K562 (cell line): ENCODE results near the gene POPDC3. TPM values are rescaled to one million over a fixed set of nuclear protein-coding genes. Genes with fewer than 3 reads are reported as not detected.

Experiments
- ATAC-seq: fragments of 200-7000 bp; cut with Tn5 transposase; 3 replicates; pipeline ENCODE4 v1.9.1; 2020; ENCODE audit warnings: moderate library complexity
- BruUV-seq: library from RNA; stranded (reverse); fragments of 400-500 nt; replicated peaks from 2 replicates; lab custom pipeline; 2021; lab: Mats Ljungman, UMichigan
- CTCF ChIA-PET: fragments of 300-600 bp; formaldehyde crosslinking; extraction: SDS; loops from one replicate; lab custom pipeline; 2021; ENCODE audit warnings: low intra/inter-chr PET ratio; lab: Yijun Ruan, JAX
- POLR2A ChIA-PET: fragments of 300-600, 350-650 bp; sonication (Branson Sonifier 250); formaldehyde crosslinking; extraction: SDS; loops from one replicate; lab custom pipeline; 2021; ENCODE audit warnings: antibody characterized with exemption, inconsistent platforms; lab: Yijun Ruan, JAX
- DNase-seq, 4 experiments: peaks; one replicate each; pipeline versions ENCODE4 v3.0.0 to v3.0.0-alpha.2; 2011 to 2018; ENCODE audit warnings: low spot score in 3 of 4, mixed read lengths in 3 of 4; ENCODE audit errors: extremely low read depth in 1 of 4
- FAIRE-seq: peaks from 2 replicates; lab custom pipeline; 2011; peaks lifted over from hg19 to GRCh38; lab: Jason Lieb, UNC
- H2AFZ ChIP-seq: 2 replicates; pipeline ENCODE4 v1.6.0; 2011; ENCODE audit warnings: low read depth, low read length, control low read depth, inconsistent platforms
- H3K27ac ChIP-seq: fragments of 200-600 bp; 3 replicates; pipeline ENCODE4 v1.8.0; 2011; ENCODE audit warnings: low read depth, mild to moderate bottlenecking, control low read depth, inconsistent platforms, low read length, moderate library complexity, mixed read lengths; ENCODE audit errors: extremely low read depth
- H3K27me3 ChIP-seq, 2 experiments: fragments of 300-600 bp in 1 of 2; 2 replicates in 1 of 2; 3 replicates in 1 of 2; pipeline versions ENCODE4 v1.6.0 to v1.8.0; 2011; ENCODE audit warnings: inconsistent platforms in 2 of 2, low read length in 2 of 2, mild to moderate bottlenecking in 1 of 2, mixed read lengths in 1 of 2, moderate library complexity in 1 of 2; ENCODE audit not compliant: control insufficient read depth in 2 of 2, insufficient read depth in 2 of 2
- H3K36me3 ChIP-seq: fragments of 300-600 bp; 3 replicates; pipeline ENCODE4 v1.8.0; 2011; ENCODE audit warnings: mild to moderate bottlenecking, low read length, inconsistent platforms; ENCODE audit not compliant: control insufficient read depth, insufficient read depth
- H3K4me1 ChIP-seq, 2 experiments: fragments of 200-600 bp in 1 of 2; replicated peaks in 1 of 2; 2 replicates in 1 of 2; 3 replicates in 1 of 2; pipeline versions ENCODE4 v1.5.1 to v1.8.0; 2011; ENCODE audit warnings: inconsistent platforms in 2 of 2, low read length in 2 of 2, mild to moderate bottlenecking in 1 of 2, mixed read lengths in 1 of 2, moderate library complexity in 1 of 2; ENCODE audit not compliant: control insufficient read depth in 2 of 2, insufficient read depth in 2 of 2
- H3K4me2 ChIP-seq: 2 replicates; pipeline ENCODE4 v1.6.1; 2011; ENCODE audit warnings: low read length, control low read depth, inconsistent platforms, mixed read lengths; ENCODE audit not compliant: insufficient read depth
- H3K4me3 ChIP-seq: fragments of 200-600 bp; sonication (generic), shearing (Covaris generic); 2 replicates; pipeline ENCODE4 v1.5.1; 2016; ENCODE audit warnings: control low read depth, inconsistent platforms
- H3K79me2 ChIP-seq: fragments of 200-600 bp; 3 replicates; pipeline ENCODE4 v1.8.0; 2011; ENCODE audit warnings: low read length, inconsistent platforms; ENCODE audit not compliant: control insufficient read depth, insufficient read depth
- H3K9ac ChIP-seq, 2 experiments: 2 replicates each; pipeline versions ENCODE4 v1.6.0 to v1.6.1; 2011; ENCODE audit warnings: low read depth in 2 of 2, low read length in 2 of 2, control low read depth in 1 of 2, inconsistent platforms in 1 of 2, mild to moderate bottlenecking in 1 of 2, mixed read lengths in 1 of 2; ENCODE audit not compliant: insufficient read depth in 1 of 2
- H3K9me1 ChIP-seq: one replicate; pipeline ENCODE4 v1.6.0; 2011; ENCODE audit warnings: inconsistent platforms, mild to moderate bottlenecking, low read length, moderate library complexity; ENCODE audit not compliant: control insufficient read depth, insufficient read depth
- H3K9me3 ChIP-seq: replicated peaks from 2 replicates; pipeline ENCODE4 v1.5.1; 2011; ENCODE audit warnings: low read depth, low read length, inconsistent platforms; ENCODE audit not compliant: control insufficient read depth, insufficient read depth
- H4K20me1 ChIP-seq: replicated peaks from 2 replicates; pipeline ENCODE4 v1.6.1; 2011; ENCODE audit warnings: low read length, inconsistent platforms, mixed read lengths; ENCODE audit not compliant: control insufficient read depth, insufficient read depth
- ARID1B ChIP-seq: fragments of 450-650 bp; IDR thresholded peaks from 2 replicates; pipeline ENCODE4 v1.6.1; 2016; ENCODE audit warnings: antibody characterized with exemption, mild to moderate bottlenecking, inconsistent platforms
- CHD2 ChIP-seq: IDR thresholded peaks from 2 replicates; pipeline ENCODE4 v1.6.1; 2011; ENCODE audit warnings: low read depth, low read length
- HIVEP1 ChIP-seq: fragments of 250-450 bp; sonication (Bioruptor Pico); IDR thresholded peaks from 2 replicates; pipeline ENCODE4 v1.4.0; 2020; ENCODE audit warnings: mild to moderate bottlenecking
- LARP7 ChIP-seq: fragments of 450-650 bp; IDR thresholded peaks from 2 replicates; pipeline ENCODE4 v1.6.1; 2016
- RAD21 ChIP-seq, 2 experiments: fragments of 250-450 bp in 1 of 2; fragments of 450-650 bp in 1 of 2; sonication (Bioruptor Pico) in 1 of 2; formaldehyde crosslinking in 1 of 2; IDR thresholded peaks in 1 of 2; conservative IDR thresholded peaks in 1 of 2; 2 replicates each; pipeline versions ENCODE4 v1.4.0 to v1.8.0; 2020 to 2022; ENCODE audit warnings: mild to moderate bottlenecking in 2 of 2, moderate library complexity in 1 of 2
- SRSF1 ChIP-seq: fragments of 200-400 bp; formaldehyde crosslinking; IDR thresholded peaks from 2 replicates; pipeline ENCODE4 v1.6.1; 2017; ENCODE audit warnings: mild to moderate bottlenecking, low read depth, low read length, moderate library complexity
- STAT5A ChIP-seq: IDR thresholded peaks from 2 replicates; pipeline ENCODE4 v1.6.1; 2012; ENCODE audit warnings: low read length, inconsistent platforms, borderline replicate concordance
- TARDBP ChIP-seq: fragments of 450-650 bp; IDR thresholded peaks from 2 replicates; pipeline ENCODE4 v1.6.1; 2016
- TCFL5 ChIP-seq: fragments of 250-450 bp; sonication (Bioruptor Pico); conservative IDR thresholded peaks from 2 replicates; pipeline ENCODE4 v1.6.1; 2021; ENCODE audit warnings: mild to moderate bottlenecking, moderate library complexity, matching md5 sums
- TFAM ChIP-seq: fragments of 250-450 bp; sonication (Bioruptor Pico); conservative IDR thresholded peaks from 2 replicates; pipeline ENCODE4 v1.5.0; 2021; ENCODE audit warnings: mild to moderate bottlenecking, moderate library complexity
- ZBTB11 ChIP-seq, 3 experiments: fragments of 200-800 bp in 1 of 3; fragments of 250-450 bp in 1 of 3; fragments of 450-650 bp in 1 of 3; sonication (Bioruptor Pico) in 1 of 3; sonication (Bioruptor generic) in 1 of 3; formaldehyde crosslinking in 1 of 3; IDR thresholded peaks; 2 replicates each; pipeline versions ENCODE4 v1.6.1 to v1.8.0; 2016 to 2022; ENCODE audit warnings: mild to moderate bottlenecking in 2 of 3, missing genetic modification characterization in 2 of 3, missing compliant biosample characterization in 1 of 3, moderate library complexity in 1 of 3
- ZBTB12 ChIP-seq: fragments of 250-450 bp; sonication (Bioruptor Pico); IDR thresholded peaks from 2 replicates; pipeline ENCODE4 v1.4.0; 2020
- ZNF253 ChIP-seq: fragments of 250-450 bp; sonication (Bioruptor Pico); conservative IDR thresholded peaks from 2 replicates; pipeline ENCODE4 v1.6.1; 2021; ENCODE audit warnings: mild to moderate bottlenecking
- WGBS: fragments of 100-300 bp; shearing (Covaris generic); methylation state at CpG from one replicate; pipeline ENCODE4 v1.1.6; 2016; ENCODE audit warnings: low coverage, mixed read lengths; ENCODE audit not compliant: insufficient coverage; ENCODE audit errors: missing lambda C conversion rate; 5-methylcytosine and 5-hydroxymethylcytosine counted together
- in situ Hi-C: fragments of 300-500 bp; cut with MboI; formaldehyde crosslinking; loops from 4 replicates; pipeline ENCODE4 v1.15.0; 2018; ENCODE audit warnings: inconsistent platforms, mixed read lengths
- intact Hi-C: fragments of 100-400 bp; cut with micrococcal nuclease; formaldehyde crosslinking; loops from 2 replicates; pipeline ENCODE4 v1.14.2; 2022
- polyA plus RNA-seq, 8 experiments: library from polyadenylated mRNA; depleted of rRNA in 4 of 8; stranded (reverse) in 5 of 8; unstranded in 3 of 8; fragments of >200 nt; fragmentation: Nextera tagmentation in 2 of 8; fragmentation: Illumina TruSeq in 1 of 8; extraction: Ambion mirVana in 2 of 8; extraction: Trizol in 1 of 8; gene quantifications; 2 replicates each; pipeline versions ENCODE4 v1.2.1 to v1.2.3, GENCODE V29; 2011 to 2014; ENCODE audit warnings: inconsistent platforms in 1 of 8, missing spikeins in 1 of 8
- total RNA-seq, 7 experiments: library from RNA; depleted of rRNA in 6 of 7; stranded (reverse); fragments of >200 nt in 6 of 7; fragmentation: Illumina TruSeq in 2 of 7; extraction: Trizol in 2 of 7; gene quantifications; 2 replicates each; pipeline versions ENCODE4 v1.2.1 to v1.2.3, GENCODE V29; 2011 to 2021; ENCODE audit warnings: low replicate concordance in 1 of 7

The POPDC3 gene
- total and polyA plus RNA-seq, 9 of the 15 experiments (the other 6 are each of a cell fraction or from before 2014, with no cell fraction given) = 4.0 to 11.8 (median 5.4) TPM

GRCh38 chr6:105113422-105113821 lies 66.4 kb downstream of the POPDC3 start:
- TF ChIP-seq HIVEP1 (CRISPR knock-in tag) = no peak
- TF ChIP-seq TARDBP = no peak
- no peak for TF ChIP-seq CHD2
- no peak for TF ChIP-seq SRSF1
- no peak for TF ChIP-seq ZNF253 (CRISPR knock-in tag)
- no peak for TF ChIP-seq TFAM
- no peak for TF ChIP-seq STAT5A
- TF ChIP-seq LARP7 = no peak
- TF ChIP-seq ARID1B = no peak
- TF ChIP-seq ZBTB11 (CRISPR knock-in tag; IDR thresholded peaks at IDR 0.05) = no peak
- no peak for TF ChIP-seq RAD21 (CRISPR knock-in tag; conservative IDR thresholded peaks at IDR 0.05 in 1 of 2, IDR thresholded peaks at IDR 0.05 in 1 of 2)
- TF ChIP-seq ZBTB12 (CRISPR knock-in tag) = no peak
- TF ChIP-seq TCFL5 = no peak
- TF ChIP-seq, all 486 proteins: peak for 0
- no peaks in the 10 kb centered on the region for H4K20me1 ChIP-seq
- CTCF ChIA-PET = no interaction called here
- intact Hi-C loops = loop anchor here (10.0 kb wide), 2 partner anchors 151 to 1721 kb away; no protein-coding TSS in a partner anchor
- WGBS = 21% methylated on average over 6 of the region's 6 CpGs
- no peak for FAIRE-seq
- POLR2A ChIA-PET = interaction anchor here (0.6 kb wide), 1 partner anchor 360 kb away, joined by 3 read pairs; no protein-coding TSS in a partner anchor
- no peaks in the 10 kb centered on the region for H3K9me1 ChIP-seq
- DNase-seq = no peak
- no TSS peak for BruUV-seq
- H3K27ac ChIP-seq = no peak overlapping the region; the same call in 2 of the 3 replicates
- H2AFZ ChIP-seq = no peak overlapping the region
- in situ Hi-C loops = no loop called here
- H3K4me3 ChIP-seq = no peak overlapping the region
- no peak overlapping the region for H3K4me2 ChIP-seq
- H3K79me2 ChIP-seq = no peaks in the 10 kb centered on the region
- H3K4me1 ChIP-seq = no peaks in the 10 kb centered on the region
- H3K9me3 ChIP-seq = no peaks in the 10 kb centered on the region
- H3K36me3 ChIP-seq = no peaks in the 10 kb centered on the region
- no peak for ATAC-seq
- no peak overlapping the region for H3K9ac ChIP-seq
- H3K27me3 ChIP-seq = peaks cover 10 to 12% of the 10 kb centered on the region in 2 experiments; a peak in 4 of 5 replicates
